GM12891 (cell line): ENCODE results near the gene C2CD3.

Source experiments
- POLR2A ChIP-seq: IDR thresholded peaks from 2 replicates; pipeline ENCODE4 v1.6.1; 2011; ENCODE audit warnings: low read depth, low read length, control low read depth
- SPI1 ChIP-seq: IDR thresholded peaks from 2 replicates; pipeline ENCODE4 v1.6.1; 2011; ENCODE audit warnings: low read depth, low read length, control low read depth

DNA sequence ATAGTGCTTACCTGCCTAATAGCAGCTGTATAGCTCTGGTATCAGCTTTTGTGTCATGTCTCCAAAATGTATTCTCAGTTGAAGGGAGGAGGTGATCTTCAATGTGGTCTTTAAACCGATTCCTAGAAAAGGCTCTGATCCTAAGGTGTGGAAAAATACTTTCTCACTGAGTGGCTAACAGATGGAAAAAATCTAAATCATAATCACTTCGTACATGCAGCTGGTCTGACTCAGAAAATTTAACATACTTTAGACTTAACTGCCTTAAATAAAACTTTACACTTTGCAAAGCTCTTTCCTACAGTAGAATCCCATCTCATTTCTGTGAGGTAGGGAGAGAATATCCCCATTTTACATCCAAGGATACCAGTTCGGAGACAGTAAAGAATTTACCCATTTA, 38.0 kb downstream of the C2CD3 start:
- TF ChIP-seq SPI1 = no peak
- no peak for TF ChIP-seq POLR2A
